Measurements from ENCODE around the gene TBK1. TPM values are rescaled to one million over a fixed set of nuclear protein-coding genes. Genes with fewer than 3 reads are reported as not detected.
A peak's percentile ranks its signal among the peaks of the same experiment; 100 is the strongest.

TBK1 gene
- total RNA-seq, 2 experiments from 2014 or later: 18.0 to 18.1 TPM

GRCh38 chr12:64433915-64434314 lies 18.0 kb upstream of the TBK1 start:
- Mint-ChIP-seq H3K9me3 (no peaks in the 10 kb centered on the region), H3K36me3 (peaks cover 47% of the 10 kb centered on the region), H3K4me3 (no peak overlapping the region), H3K27ac (no peak overlapping the region), H3K27me3 (no peaks in the 10 kb centered on the region), H3K4me1 (no peaks in the 10 kb centered on the region)
- no peak for DNase-seq

- no peaks in the 10 kb centered on the region for H3K9me3 Mint-ChIP-seq
- H3K27ac Mint-ChIP-seq: no peak overlapping the region
- no peaks in the 10 kb centered on the region for H3K27me3 Mint-ChIP-seq
- H3K36me3 Mint-ChIP-seq: peaks cover 47% of the 10 kb centered on the region
- no peak overlapping the region for H3K4me3 Mint-ChIP-seq
- H3K4me1 Mint-ChIP-seq: peaks cover 7% of the 10 kb centered on the region
- DNase-seq: no peak
These were observed 11.8 kb upstream of the TBK1 start for GRCh38 chr12:64440100-64440499.

- peaks cover 19% of the 10 kb centered on the region for H3K4me1 Mint-ChIP-seq
- H3K36me3 Mint-ChIP-seq: peaks cover 36% of the 10 kb centered on the region
- H3K27ac Mint-ChIP-seq: no peak overlapping the region
- no peak overlapping the region for H3K4me3 Mint-ChIP-seq
- no peak for DNase-seq
- no peaks in the 10 kb centered on the region for H3K27me3 Mint-ChIP-seq
- no peaks in the 10 kb centered on the region for H3K9me3 Mint-ChIP-seq
These were observed 6.4 kb upstream of the TBK1 start for GRCh38 chr12:64445490-64445889.

- Mint-ChIP-seq H3K9me3 (no peaks in the 10 kb centered on the region), H3K36me3 (peaks cover 35% of the 10 kb centered on the region), H3K27ac (peak overlapping the region; percentile 4)
These were observed 5.6 kb upstream of the TBK1 start for GRCh38 chr12:64446295-64446694.

GRCh38 chr12:64450057-64450640 lies 1.8 kb upstream of the TBK1 start:
- peak overlapping the region; percentile 45 for H3K27ac Mint-ChIP-seq
- H3K4me3 Mint-ChIP-seq: peak overlapping the region; percentile 57
- peaks cover 21% of the 10 kb centered on the region for H3K36me3 Mint-ChIP-seq
- no peak for DNase-seq
- peaks cover 33% of the 10 kb centered on the region for H3K4me1 Mint-ChIP-seq
- no peaks in the 10 kb centered on the region for H3K27me3 Mint-ChIP-seq
- no peaks in the 10 kb centered on the region for H3K9me3 Mint-ChIP-seq

More at GRCh38 chr12:64446295-64446694, 5.6 kb upstream of the TBK1 start:
- no peak overlapping the region for H3K4me3 Mint-ChIP-seq
- H3K27me3 Mint-ChIP-seq: no peaks in the 10 kb centered on the region
- peaks cover 27% of the 10 kb centered on the region for H3K4me1 Mint-ChIP-seq
- no peak for DNase-seq

GRCh38 chr12:64450711-64451486 lies 1.0 kb upstream of the TBK1 start:
- H3K27me3 Mint-ChIP-seq: no peaks in the 10 kb centered on the region
- no peaks in the 10 kb centered on the region for H3K9me3 Mint-ChIP-seq
- H3K27ac Mint-ChIP-seq: peak overlapping the region; percentile 89
- DNase-seq: no peak
- peaks cover 22% of the 10 kb centered on the region for H3K36me3 Mint-ChIP-seq
- H3K4me1 Mint-ChIP-seq: peaks cover 34% of the 10 kb centered on the region
- peak overlapping the region; percentile 93 for H3K4me3 Mint-ChIP-seq

GRCh38 chr12:64452559-64453329 lies 824 bp downstream of the TBK1 start:
- H3K4me3 Mint-ChIP-seq: peak overlapping the region; percentile 94
- H3K27me3 Mint-ChIP-seq: no peaks in the 10 kb centered on the region
- H3K9me3 Mint-ChIP-seq: no peaks in the 10 kb centered on the region
- H3K4me1 Mint-ChIP-seq: peaks cover 44% of the 10 kb centered on the region
- H3K27ac Mint-ChIP-seq: peak overlapping the region; percentile 93
- DNase-seq: no peak
- H3K36me3 Mint-ChIP-seq: peaks cover 19% of the 10 kb centered on the region

- H3K36me3 Mint-ChIP-seq: peaks cover 26% of the 10 kb centered on the region
- no peak for DNase-seq
- H3K27me3 Mint-ChIP-seq: no peaks in the 10 kb centered on the region
- no peak overlapping the region for H3K4me3 Mint-ChIP-seq
- no peak overlapping the region for H3K27ac Mint-ChIP-seq
- H3K4me1 Mint-ChIP-seq: peaks cover 47% of the 10 kb centered on the region
- H3K9me3 Mint-ChIP-seq: no peaks in the 10 kb centered on the region
These were observed 3.6 kb downstream of the TBK1 start for GRCh38 chr12:64455506-64455905.

- H3K27ac Mint-ChIP-seq: peak overlapping the region; percentile 3
- H3K4me3 Mint-ChIP-seq: no peak overlapping the region
- no peaks in the 10 kb centered on the region for H3K9me3 Mint-ChIP-seq
- DNase-seq: no peak
- H3K36me3 Mint-ChIP-seq: peaks cover 25% of the 10 kb centered on the region
- peaks cover 41% of the 10 kb centered on the region for H3K4me1 Mint-ChIP-seq
- H3K27me3 Mint-ChIP-seq: no peaks in the 10 kb centered on the region
These were observed 4.2 kb downstream of the TBK1 start for GRCh38 chr12:64456119-64456518.

- Mint-ChIP-seq H3K27me3 (no peaks in the 10 kb centered on the region), H3K4me3 (no peak overlapping the region), H3K27ac (no peak overlapping the region), H3K36me3 (peaks cover 25% of the 10 kb centered on the region), H3K4me1 (peaks cover 36% of the 10 kb centered on the region), H3K9me3 (no peaks in the 10 kb centered on the region)
- DNase-seq: no peak
These were observed 5.1 kb downstream of the TBK1 start for GRCh38 chr12:64457032-64457431.

- H3K4me1 Mint-ChIP-seq: peaks cover 36% of the 10 kb centered on the region
- no peaks in the 10 kb centered on the region for H3K9me3 Mint-ChIP-seq
- H3K36me3 Mint-ChIP-seq: peaks cover 25% of the 10 kb centered on the region
- no peaks in the 10 kb centered on the region for H3K27me3 Mint-ChIP-seq
- no peak for DNase-seq
- no peak overlapping the region for H3K27ac Mint-ChIP-seq
- no peak overlapping the region for H3K4me3 Mint-ChIP-seq
These were observed 5.5 kb downstream of the TBK1 start for GRCh38 chr12:64457466-64457865.

GRCh38 chr12:64457923-64458322 lies 6.0 kb downstream of the TBK1 start:
- Mint-ChIP-seq H3K4me1 (peaks cover 32% of the 10 kb centered on the region), H3K27ac (no peak overlapping the region), H3K9me3 (no peaks in the 10 kb centered on the region), H3K4me3 (no peak overlapping the region), H3K36me3 (peaks cover 25% of the 10 kb centered on the region), H3K27me3 (no peaks in the 10 kb centered on the region)
- no peak for DNase-seq

- Mint-ChIP-seq H3K27me3 (no peaks in the 10 kb centered on the region), H3K4me3 (peak overlapping the region; percentile 71), H3K4me1 (peaks cover 26% of the 10 kb centered on the region), H3K36me3 (peaks cover 27% of the 10 kb centered on the region), H3K27ac (peak overlapping the region; percentile 84), H3K9me3 (no peaks in the 10 kb centered on the region)
- no peak for DNase-seq
These were observed 7.5 kb downstream of the TBK1 start for GRCh38 chr12:64459394-64459891.

- no peak for DNase-seq
- Mint-ChIP-seq H3K4me1 (peaks cover 17% of the 10 kb centered on the region), H3K27ac (no peak overlapping the region), H3K27me3 (no peaks in the 10 kb centered on the region), H3K9me3 (no peaks in the 10 kb centered on the region), H3K36me3 (peaks cover 31% of the 10 kb centered on the region), H3K4me3 (no peak overlapping the region)
These were observed 9.9 kb downstream of the TBK1 start for GRCh38 chr12:64461634-64462414.
